GM12874 (cell line): ENCODE results near the gene CHTOP.

Source experiments
- TF ChIP-seq, protein P1 (sequence below): IDR thresholded peaks from 2 replicates; pipeline ENCODE4 v1.5.1; 2011; ENCODE audit warnings: low read depth, mild to moderate bottlenecking, control low read depth, low read length, moderate library complexity; ENCODE audit not compliant: insufficient read depth

Gene CHTOP

DNA sequence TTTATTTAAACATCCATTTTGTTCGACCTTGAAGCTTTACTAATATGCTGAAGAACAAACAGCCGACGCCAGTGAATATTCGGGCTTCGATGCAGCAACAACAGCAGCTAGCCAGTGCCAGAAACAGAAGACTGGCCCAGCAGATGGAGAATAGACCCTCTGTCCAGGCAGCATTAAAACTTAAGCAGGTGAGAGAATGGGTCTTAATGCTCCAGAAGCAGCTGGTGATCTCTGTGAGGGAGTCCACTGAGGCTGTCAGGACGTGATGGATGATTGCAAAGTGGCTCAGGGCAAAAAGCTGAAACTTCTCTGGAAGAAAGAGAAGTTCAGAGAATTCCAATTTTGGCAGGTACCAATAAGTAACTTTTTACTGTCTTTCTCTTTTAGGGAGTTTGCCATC lies 4.4 kb downstream of the CHTOP start:
- TF ChIP-seq, protein P1, sequence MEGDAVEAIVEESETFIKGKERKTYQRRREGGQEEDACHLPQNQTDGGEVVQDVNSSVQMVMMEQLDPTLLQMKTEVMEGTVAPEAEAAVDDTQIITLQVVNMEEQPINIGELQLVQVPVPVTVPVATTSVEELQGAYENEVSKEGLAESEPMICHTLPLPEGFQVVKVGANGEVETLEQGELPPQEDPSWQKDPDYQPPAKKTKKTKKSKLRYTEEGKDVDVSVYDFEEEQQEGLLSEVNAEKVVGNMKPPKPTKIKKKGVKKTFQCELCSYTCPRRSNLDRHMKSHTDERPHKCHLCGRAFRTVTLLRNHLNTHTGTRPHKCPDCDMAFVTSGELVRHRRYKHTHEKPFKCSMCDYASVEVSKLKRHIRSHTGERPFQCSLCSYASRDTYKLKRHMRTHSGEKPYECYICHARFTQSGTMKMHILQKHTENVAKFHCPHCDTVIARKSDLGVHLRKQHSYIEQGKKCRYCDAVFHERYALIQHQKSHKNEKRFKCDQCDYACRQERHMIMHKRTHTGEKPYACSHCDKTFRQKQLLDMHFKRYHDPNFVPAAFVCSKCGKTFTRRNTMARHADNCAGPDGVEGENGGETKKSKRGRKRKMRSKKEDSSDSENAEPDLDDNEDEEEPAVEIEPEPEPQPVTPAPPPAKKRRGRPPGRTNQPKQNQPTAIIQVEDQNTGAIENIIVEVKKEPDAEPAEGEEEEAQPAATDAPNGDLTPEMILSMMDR = no peak

GRCh38 chr1:153639280-153639679 lies 5.4 kb downstream of the CHTOP start:
- TF ChIP-seq, protein P1 = no peak

GRCh38 chr1:153640861-153641260 lies 7.0 kb downstream of the CHTOP start:
- TF ChIP-seq, protein P1 = no peak

DNA sequence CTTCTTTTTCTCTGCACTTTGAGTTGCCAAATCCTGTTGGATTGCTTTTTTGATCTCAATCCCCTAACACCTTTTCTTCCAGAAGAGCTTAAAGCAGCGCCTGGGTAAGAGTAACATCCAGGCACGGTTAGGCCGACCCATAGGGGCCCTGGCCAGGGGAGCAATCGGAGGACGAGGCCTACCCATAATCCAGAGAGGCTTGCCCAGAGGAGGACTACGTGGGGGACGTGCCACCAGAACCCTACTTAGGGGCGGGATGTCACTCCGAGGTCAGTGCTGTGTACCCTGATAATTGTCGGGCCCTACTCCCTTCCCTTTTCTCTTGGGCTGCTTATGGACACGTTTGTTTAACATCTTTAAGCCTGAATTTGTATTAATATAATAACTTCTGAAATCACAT lies 8.3 kb downstream of the CHTOP start:
- TF ChIP-seq, protein P1 = no peak

DNA sequence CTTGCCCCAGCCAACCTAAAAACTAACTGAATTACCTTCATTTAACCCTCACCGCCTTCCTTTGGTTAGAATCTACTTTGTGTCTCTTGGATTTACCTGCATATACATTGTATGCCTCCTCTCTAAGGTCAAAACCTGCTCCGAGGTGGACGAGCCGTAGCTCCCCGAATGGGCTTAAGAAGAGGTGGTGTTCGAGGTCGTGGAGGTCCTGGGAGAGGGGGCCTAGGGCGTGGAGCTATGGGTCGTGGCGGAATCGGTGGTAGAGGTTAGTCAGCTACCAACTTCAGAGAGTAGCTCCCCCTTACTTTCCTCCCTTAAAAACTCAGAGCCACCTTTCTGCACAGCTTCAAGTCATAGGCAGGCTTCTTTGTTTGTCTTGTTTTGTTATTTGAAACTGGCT lies 9.2 kb downstream of the CHTOP start:
- TF ChIP-seq, protein P1 = no peak

GRCh38 chr1:153643816-153644215 lies 9.9 kb downstream of the CHTOP start:
- TF ChIP-seq, protein P1 = no peak

- TF ChIP-seq, protein P1 = no peak
These were observed 12.9 kb downstream of the CHTOP start for GRCh38 chr1:153646672-153647345.

DNA sequence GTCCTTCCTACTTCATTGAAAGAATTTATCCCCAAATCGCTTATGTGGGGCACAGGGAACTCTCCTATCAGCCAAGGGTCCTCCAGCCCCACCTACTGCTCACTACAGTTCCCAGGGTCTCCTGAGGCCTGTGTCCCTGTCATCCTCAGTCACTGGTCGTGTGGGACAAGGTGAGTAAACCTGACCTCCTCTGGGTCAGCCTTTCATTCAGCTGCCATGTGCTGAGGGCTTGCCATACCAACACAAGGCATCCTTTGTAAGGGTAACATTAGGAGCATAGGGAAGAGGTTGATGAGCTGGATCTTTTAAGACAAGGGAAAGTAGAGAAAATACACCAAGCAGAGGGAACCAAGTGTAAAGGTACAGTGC lies 13.5 kb downstream of the CHTOP start:
- TF ChIP-seq, protein P1 = no peak
